GM12878 (cell line): Measurements from ENCODE around the gene SLC25A42. TPM values are rescaled to one million over a fixed set of nuclear protein-coding genes. Genes with fewer than 3 reads are reported as not detected.

Experiments used
- ATAC-seq: fragments of 200-7000 bp; cut with Tn5 transposase; 3 replicates; pipeline ENCODE4 v1.9.1; 2020; ENCODE audit warnings: mild to moderate bottlenecking, moderate library complexity
- BruUV-seq: library from RNA; stranded (reverse); fragments of 400-500 nt; replicated peaks from 2 replicates; lab custom pipeline; 2021; lab: Mats Ljungman, UMichigan
- CTCF ChIA-PET: fragments of 300-600 bp; sonication (Branson Sonifier 250); formaldehyde crosslinking; extraction: SDS; loops from one replicate; lab custom pipeline; 2021; ENCODE audit warnings: inconsistent platforms; lab: Yijun Ruan, JAX
- POLR2A ChIA-PET: fragments of 350-600 bp; formaldehyde crosslinking; extraction: SDS; loops from one replicate; lab custom pipeline; 2021; ENCODE audit warnings: inconsistent platforms; lab: Charles Lee
- RAD21 ChIA-PET: fragments of 300-600 bp; sonication (Branson Sonifier 250); formaldehyde crosslinking; loops from one replicate; lab custom pipeline; 2023; ENCODE audit warnings: antibody characterized with exemption; ENCODE audit not compliant: unreplicated experiment; lab: Charles Lee
- SMC1A ChIA-PET: fragments of 300-600 bp; sonication (Branson Sonifier 250); formaldehyde crosslinking; loops from one replicate; lab custom pipeline; 2023; ENCODE audit not compliant: unreplicated experiment, uncharacterized antibody; lab: Charles Lee
- DNase-seq: peaks from one replicate; pipeline ENCODE4 v3.0.0-alpha.2; 2011; ENCODE audit warnings: low read depth, low spot score
- FAIRE-seq: peaks from 3 replicates; lab custom pipeline; 2011; peaks lifted over from hg19 to GRCh38; lab: Jason Lieb, UNC
- H2AFZ ChIP-seq: 2 replicates; pipeline ENCODE4 v1.6.0; 2011; ENCODE audit warnings: low read depth, low read length, control low read depth; ENCODE audit not compliant: control insufficient read depth
- H3K27ac ChIP-seq: 2 replicates; pipeline ENCODE4 v1.5.1; 2011; ENCODE audit warnings: control low read depth; ENCODE audit not compliant: control insufficient read depth, insufficient read depth
- H3K27me3 ChIP-seq, 2 experiments: replicated peaks in 1 of 2; 2 replicates each; pipeline versions ENCODE4 v1.6.0 to v1.6.1; 2011; ENCODE audit warnings: low read length in 1 of 2; ENCODE audit not compliant: control insufficient read depth in 2 of 2, insufficient read depth in 2 of 2
- H3K36me3 ChIP-seq, 2 experiments: 2 replicates each; pipeline ENCODE4 v1.5.1; 2011; ENCODE audit warnings: low read length in 1 of 2; ENCODE audit not compliant: control insufficient read depth in 2 of 2, insufficient read depth in 2 of 2
- H3K4me1 ChIP-seq: 2 replicates; pipeline ENCODE4 v1.6.1; 2011; ENCODE audit warnings: mild to moderate bottlenecking, low read length, moderate library complexity, mixed read lengths; ENCODE audit not compliant: control insufficient read depth, insufficient read depth
- H3K4me2 ChIP-seq: 2 replicates; pipeline ENCODE4 v1.6.0; 2011; ENCODE audit warnings: control low read depth; ENCODE audit not compliant: control insufficient read depth, insufficient read depth
- H3K4me3 ChIP-seq: fragments of 200-600 bp; sonication (generic); 2 replicates; pipeline ENCODE4 v1.5.1; 2016
- H3K79me2 ChIP-seq: 2 replicates; pipeline ENCODE4 v1.6.0; 2011; ENCODE audit warnings: low read length; ENCODE audit not compliant: control insufficient read depth, insufficient read depth
- H3K9ac ChIP-seq: 2 replicates; pipeline ENCODE4 v1.8.0; 2011; ENCODE audit warnings: low read length, control low read depth, mixed read lengths; ENCODE audit not compliant: control insufficient read depth, insufficient read depth
- H3K9me3 ChIP-seq: replicated peaks from 3 replicates; pipeline ENCODE4 v1.5.1; 2011; ENCODE audit warnings: mild to moderate bottlenecking, low read length; ENCODE audit not compliant: control insufficient read depth, insufficient read depth
- H4K20me1 ChIP-seq: 2 replicates; pipeline ENCODE4 v1.6.0; 2011; ENCODE audit not compliant: control insufficient read depth, insufficient read depth
- ATF7 ChIP-seq: fragments of 450-650 bp; IDR thresholded peaks from 2 replicates; pipeline ENCODE4 v1.6.1; 2016; ENCODE audit warnings: low read depth, mild to moderate bottlenecking
- BHLHE40 ChIP-seq, 2 experiments: fragments of 450-650 bp in 1 of 2; IDR thresholded peaks; 2 replicates each; pipeline ENCODE4 v1.6.1; 2011 to 2017; ENCODE audit warnings: low read depth in 2 of 2, borderline replicate concordance in 1 of 2, improper control_type of control experiment in 1 of 2, low read length in 1 of 2, mild to moderate bottlenecking in 1 of 2
- CBX3 ChIP-seq: fragments of 200-600 bp; sonication (generic); IDR thresholded peaks from 2 replicates; pipeline ENCODE4 v1.6.1; 2016; ENCODE audit warnings: low read depth, borderline replicate concordance
- DPF2 ChIP-seq: fragments of 450-650 bp; IDR thresholded peaks from 2 replicates; pipeline ENCODE4 v1.6.1; 2017; ENCODE audit warnings: mild to moderate bottlenecking
- GABPA ChIP-seq: IDR thresholded peaks from 2 replicates; pipeline ENCODE4 v1.6.1; 2014; ENCODE audit warnings: antibody characterized with exemption, low read depth, mild to moderate bottlenecking, inconsistent platforms
- HDAC6 ChIP-seq: fragments of 200-600 bp; sonication (generic); IDR thresholded peaks from one replicate; pipeline ENCODE4 v1.8.0; 2017; ENCODE audit warnings: antibody characterized with exemption; ENCODE audit not compliant: unreplicated experiment
- JUND ChIP-seq: IDR thresholded peaks from 2 replicates; pipeline ENCODE4 v1.6.1; 2012; ENCODE audit warnings: low read depth, mild to moderate bottlenecking, low read length, improper control_type of control experiment, moderate library complexity
- RFX5 ChIP-seq: IDR thresholded peaks from 2 replicates; pipeline ENCODE4 v1.6.1; 2011; ENCODE audit warnings: low read depth, low read length, improper control_type of control experiment
- RUNX3 ChIP-seq: IDR thresholded peaks from 2 replicates; pipeline ENCODE4 v1.6.1; 2012; ENCODE audit warnings: low read length, inconsistent platforms
- SMAD1 ChIP-seq: fragments of 450-650 bp; IDR thresholded peaks from 2 replicates; pipeline ENCODE4 v1.6.1; 2018; ENCODE audit warnings: mild to moderate bottlenecking, low read depth; ENCODE audit not compliant: partially characterized antibody
- TBL1XR1 ChIP-seq: IDR thresholded peaks from 2 replicates; pipeline ENCODE4 v1.6.1; 2012; ENCODE audit warnings: low read depth, low read length, improper control_type of control experiment
- ZBED1 ChIP-seq: IDR thresholded peaks from 2 replicates; pipeline ENCODE4 v1.6.1; 2016; ENCODE audit warnings: borderline replicate concordance
- ZNF217 ChIP-seq: fragments of 450-650 bp; IDR thresholded peaks from 2 replicates; pipeline ENCODE4 v1.6.1; 2017; ENCODE audit warnings: antibody characterized with exemption, mild to moderate bottlenecking
- ZNF24 ChIP-seq: fragments of 450-650 bp; IDR thresholded peaks from 2 replicates; pipeline ENCODE4 v1.6.1; 2017; ENCODE audit warnings: antibody characterized with exemption, mild to moderate bottlenecking
- ZNF384 ChIP-seq: IDR thresholded peaks from 2 replicates; pipeline ENCODE4 v1.6.1; 2012; ENCODE audit warnings: low read depth, mild to moderate bottlenecking, low read length, improper control_type of control experiment, borderline replicate concordance
- WGBS: methylation state at CpG from one replicate; pipeline ENCODE4 v1.1.6; 2016; ENCODE audit warnings: low lambda C conversion rate; ENCODE audit not compliant: insufficient replicate concordance, insufficient coverage; ENCODE audit errors: missing lambda C conversion rate; 5-methylcytosine and 5-hydroxymethylcytosine counted together
- in situ Hi-C: fragments of 300-500 bp; cut with MboI; formaldehyde crosslinking; loops from 9 replicates; pipeline ENCODE4 v1.14.3; 2018; ENCODE audit warnings: mixed read lengths
- intact Hi-C: fragments of 100-400 bp; cut with micrococcal nuclease; formaldehyde crosslinking; loops from one replicate; pipeline ENCODE4 v1.14.2; 2022; ENCODE audit not compliant: unreplicated experiment
- polyA plus RNA-seq, 11 experiments: library from polyadenylated mRNA; depleted of rRNA in 4 of 11; unstranded in 6 of 11; stranded (reverse) in 5 of 11; fragments of >200 nt; fragmentation: Nextera tagmentation in 4 of 11; fragmentation: Illumina TruSeq in 1 of 11; extraction: Ambion mirVana in 4 of 11; extraction: Trizol in 1 of 11; gene quantifications; 1 replicate in 1 of 11; 2 replicates in 10 of 11; pipeline versions ENCODE4 v1.2.1 to v1.2.3, GENCODE V29; 2011 to 2016; ENCODE audit warnings: inconsistent platforms in 2 of 11, missing spikeins in 2 of 11, low read depth in 1 of 11
- total RNA-seq, 4 experiments: library from RNA; depleted of rRNA in 3 of 4; stranded (reverse); fragments of >200 nt in 3 of 4; fragmentation: Illumina TruSeq in 1 of 4; extraction: Trizol in 1 of 4; gene quantifications; 2 replicates each; pipeline versions ENCODE4 v1.2.1 to v1.2.3, GENCODE V29; 2013 to 2021
- TF ChIP-seq, protein P1 (sequence below): fragments of 450-650 bp; IDR thresholded peaks from 2 replicates; pipeline ENCODE4 v1.6.1; 2016; ENCODE audit warnings: mild to moderate bottlenecking
- TF ChIP-seq, protein P2 (sequence below): fragments of 450-650 bp; formaldehyde crosslinking; IDR thresholded peaks from 2 replicates; pipeline ENCODE4 v1.5.0; 2022; ENCODE audit warnings: mild to moderate bottlenecking, missing genetic modification characterization

The SLC25A42 gene
- total and polyA plus RNA-seq, 10 of the 15 experiments (the other 5 are each of a cell fraction or from before 2014, with no cell fraction given): 0.24 to 19.2 (median 9.6) TPM

DNA sequence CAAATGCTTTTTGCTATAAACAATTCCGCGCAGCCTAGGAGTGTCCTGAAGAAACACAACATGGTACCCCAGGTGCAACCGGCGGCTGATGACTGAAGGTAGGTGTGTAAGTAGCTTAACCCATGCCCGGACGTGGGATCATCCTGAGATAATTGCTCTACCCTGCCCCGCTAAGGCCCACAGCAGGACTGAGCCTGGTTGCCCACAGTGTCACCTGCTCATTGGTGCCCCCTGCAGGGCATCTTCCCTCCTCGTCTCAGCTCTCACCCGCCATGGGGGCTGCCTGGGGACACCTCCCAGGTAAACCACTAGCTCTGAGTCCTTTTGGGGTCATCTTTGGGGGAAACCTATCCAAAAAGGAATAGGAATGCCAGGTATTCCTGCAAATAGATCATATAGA lies 52.2 kb downstream of the SLC25A42 start (continued):
- TF ChIP-seq, protein P1, sequence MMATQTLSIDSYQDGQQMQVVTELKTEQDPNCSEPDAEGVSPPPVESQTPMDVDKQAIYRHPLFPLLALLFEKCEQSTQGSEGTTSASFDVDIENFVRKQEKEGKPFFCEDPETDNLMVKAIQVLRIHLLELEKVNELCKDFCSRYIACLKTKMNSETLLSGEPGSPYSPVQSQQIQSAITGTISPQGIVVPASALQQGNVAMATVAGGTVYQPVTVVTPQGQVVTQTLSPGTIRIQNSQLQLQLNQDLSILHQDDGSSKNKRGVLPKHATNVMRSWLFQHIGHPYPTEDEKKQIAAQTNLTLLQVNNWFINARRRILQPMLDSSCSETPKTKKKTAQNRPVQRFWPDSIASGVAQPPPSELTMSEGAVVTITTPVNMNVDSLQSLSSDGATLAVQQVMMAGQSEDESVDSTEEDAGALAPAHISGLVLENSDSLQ: no peak
- TF ChIP-seq HDAC6 (no peak), ATF7 (no peak), TBL1XR1 (no peak)
- TF ChIP-seq, all 136 proteins: peak for 5

DNA sequence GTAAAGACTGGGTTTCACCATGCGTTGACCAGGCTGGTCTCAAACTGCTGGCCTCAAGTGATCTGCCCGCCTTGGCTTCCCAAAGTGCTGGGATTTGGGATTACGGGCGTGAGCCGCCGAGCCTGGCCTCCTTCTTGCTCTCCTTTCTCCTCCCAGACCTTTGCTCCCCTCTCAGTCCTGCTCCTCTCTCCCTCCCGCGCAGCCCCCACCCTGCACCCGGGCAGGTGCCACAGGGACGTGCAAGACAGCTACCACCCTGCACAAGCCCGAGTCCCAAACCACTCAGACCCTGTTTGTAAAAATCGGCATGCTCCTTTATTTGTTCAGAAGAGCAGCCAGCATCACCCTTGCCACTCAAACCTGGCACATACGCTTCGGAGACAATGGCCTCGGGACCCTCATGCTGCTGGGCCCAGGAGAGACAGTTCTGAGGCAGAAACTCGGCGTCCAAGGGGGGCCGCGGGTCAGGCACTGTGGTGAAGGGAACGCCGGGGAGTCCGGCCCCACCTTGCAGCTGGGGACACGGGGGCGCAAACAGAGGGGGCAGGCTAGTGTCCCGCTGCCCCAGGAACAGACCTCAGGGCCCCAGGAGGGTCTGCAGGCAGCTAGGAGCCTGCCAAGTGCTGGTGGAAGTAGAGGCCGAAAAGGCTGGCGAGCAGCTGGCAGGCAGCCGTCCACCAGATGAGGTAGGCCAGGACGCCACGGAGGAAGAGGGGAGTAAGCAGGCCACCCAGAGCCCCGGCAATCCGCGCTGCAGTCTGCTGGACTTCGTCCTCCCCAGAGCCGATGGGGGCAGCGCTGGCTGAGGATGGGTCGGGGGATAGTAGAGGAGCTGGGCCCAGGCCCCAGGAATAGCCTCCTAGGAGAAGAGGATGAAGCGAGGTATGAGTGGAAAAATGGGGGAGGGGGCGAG lies 55.8 kb downstream of the SLC25A42 start:
- ChIA-PET POLR2A (no interaction called here), RAD21 (no interaction called here), CTCF (no interaction called here), SMC1A (no interaction called here)
- DNase-seq (no peak), ATAC-seq (no peak), FAIRE-seq (no peak)
- H4K20me1 ChIP-seq: no peaks in the 10 kb centered on the region
- 95% methylated on average over 38 of the region's 39 CpGs for WGBS
- no peak overlapping the region for H3K4me3 ChIP-seq
- no TSS peak for BruUV-seq
- in situ Hi-C loops (no loop called here), intact Hi-C loops (no loop called here)
- H3K79me2 ChIP-seq: no peaks in the 10 kb centered on the region
- H3K4me1 ChIP-seq: no peaks in the 10 kb centered on the region
- H3K4me2 ChIP-seq: no peak overlapping the region
- H3K9me3 ChIP-seq: no peaks in the 10 kb centered on the region
- H3K9ac ChIP-seq: no peak overlapping the region
- no peak overlapping the region for H2AFZ ChIP-seq
- H3K36me3 ChIP-seq: peaks cover 0 to 2% of the 10 kb centered on the region in 2 experiments; a peak in 1 of 4 replicates
- H3K27ac ChIP-seq: no peak overlapping the region
- H3K27me3 ChIP-seq: no peaks in the 10 kb centered on the region
- no peak for TF ChIP-seq GABPA
- no peak for TF ChIP-seq BHLHE40 (IDR thresholded peaks at IDR 0.05; ENCODE audit: borderline replicate concordance in 1 of 2, low read depth in 2 of 2, low read length in 1 of 2)
- no peak for TF ChIP-seq ZNF384
- no peak for TF ChIP-seq RUNX3
- TF ChIP-seq DPF2: no peak
- no peak for TF ChIP-seq SMAD1
- no peak for TF ChIP-seq ZNF24
- no peak for TF ChIP-seq ZBED1
- TF ChIP-seq CBX3: no peak
- no peak for TF ChIP-seq RFX5
- no peak for TF ChIP-seq ATF7
- TF ChIP-seq JUND: no peak
- no peak for TF ChIP-seq ZNF217
- TF ChIP-seq, protein P2, sequence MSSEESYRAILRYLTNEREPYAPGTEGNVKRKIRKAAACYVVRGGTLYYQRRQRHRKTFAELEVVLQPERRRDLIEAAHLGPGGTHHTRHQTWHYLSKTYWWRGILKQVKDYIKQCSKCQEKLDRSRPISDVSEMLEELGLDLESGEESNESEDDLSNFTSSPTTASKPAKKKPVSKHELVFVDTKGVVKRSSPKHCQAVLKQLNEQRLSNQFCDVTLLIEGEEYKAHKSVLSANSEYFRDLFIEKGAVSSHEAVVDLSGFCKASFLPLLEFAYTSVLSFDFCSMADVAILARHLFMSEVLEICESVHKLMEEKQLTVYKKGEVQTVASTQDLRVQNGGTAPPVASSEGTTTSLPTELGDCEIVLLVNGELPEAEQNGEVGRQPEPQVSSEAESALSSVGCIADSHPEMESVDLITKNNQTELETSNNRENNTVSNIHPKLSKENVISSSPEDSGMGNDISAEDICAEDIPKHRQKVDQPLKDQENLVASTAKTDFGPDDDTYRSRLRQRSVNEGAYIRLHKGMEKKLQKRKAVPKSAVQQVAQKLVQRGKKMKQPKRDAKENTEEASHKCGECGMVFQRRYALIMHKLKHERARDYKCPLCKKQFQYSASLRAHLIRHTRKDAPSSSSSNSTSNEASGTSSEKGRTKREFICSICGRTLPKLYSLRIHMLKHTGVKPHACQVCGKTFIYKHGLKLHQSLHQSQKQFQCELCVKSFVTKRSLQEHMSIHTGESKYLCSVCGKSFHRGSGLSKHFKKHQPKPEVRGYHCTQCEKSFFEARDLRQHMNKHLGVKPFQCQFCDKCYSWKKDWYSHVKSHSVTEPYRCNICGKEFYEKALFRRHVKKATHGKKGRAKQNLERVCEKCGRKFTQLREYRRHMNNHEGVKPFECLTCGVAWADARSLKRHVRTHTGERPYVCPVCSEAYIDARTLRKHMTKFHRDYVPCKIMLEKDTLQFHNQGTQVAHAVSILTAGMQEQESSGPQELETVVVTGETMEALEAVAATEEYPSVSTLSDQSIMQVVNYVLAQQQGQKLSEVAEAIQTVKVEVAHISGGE: no peak
